ENCODE results near the gene MTMR3. TPM values are rescaled to one million over a fixed set of nuclear protein-coding genes. Genes with fewer than 3 reads are reported as not detected.

Gene MTMR3
- total RNA-seq, 1 donor from 2014 or later = 41.0 TPM

- Mint-ChIP-seq H3K36me3 (ENCODE audit: low read depth, unreplicated experiment) (no peaks in the 10 kb centered on the region), H3K4me3 (ENCODE audit: unreplicated experiment) (no peak overlapping the region), H3K4me1 (ENCODE audit: low read depth, unreplicated experiment) (no peaks in the 10 kb centered on the region), H3K27me3 (ENCODE audit: low read depth, unreplicated experiment) (no peaks in the 10 kb centered on the region), H3K9me3 (ENCODE audit: unreplicated experiment) (peaks cover 14% of the 10 kb centered on the region), H3K27ac (ENCODE audit: unreplicated experiment) (no peak overlapping the region)
- Histone ChIP-seq H2AFZ (ENCODE audit: low read depth, low read length) (no peak overlapping the region), H3K4me3 (ENCODE audit: insufficient read depth, low read depth, low read length) (no peak overlapping the region), H4K20me1 (ENCODE audit: insufficient read depth, low read length) (no peaks in the 10 kb centered on the region), H3K79me2 (ENCODE audit: insufficient read depth, low read length) (no peaks in the 10 kb centered on the region), H3K36me3 (ENCODE audit: insufficient read depth, low read length) (no peaks in the 10 kb centered on the region), H3K9me3 (ENCODE audit: insufficient read depth, low read depth, low read length) (no peaks in the 10 kb centered on the region), H3K9ac (ENCODE audit: low read length) (no peak overlapping the region), H3K27ac (ENCODE audit: low read depth, low read length) (no peak overlapping the region), H3K27me3 (ENCODE audit: insufficient read depth, low read length) (no peaks in the 10 kb centered on the region), H3K4me2 (ENCODE audit: low read length) (no peak overlapping the region), H3K4me1 (ENCODE audit: insufficient read depth, low read length) (peaks cover 5% of the 10 kb centered on the region)
- TF ChIP-seq, protein P1, sequence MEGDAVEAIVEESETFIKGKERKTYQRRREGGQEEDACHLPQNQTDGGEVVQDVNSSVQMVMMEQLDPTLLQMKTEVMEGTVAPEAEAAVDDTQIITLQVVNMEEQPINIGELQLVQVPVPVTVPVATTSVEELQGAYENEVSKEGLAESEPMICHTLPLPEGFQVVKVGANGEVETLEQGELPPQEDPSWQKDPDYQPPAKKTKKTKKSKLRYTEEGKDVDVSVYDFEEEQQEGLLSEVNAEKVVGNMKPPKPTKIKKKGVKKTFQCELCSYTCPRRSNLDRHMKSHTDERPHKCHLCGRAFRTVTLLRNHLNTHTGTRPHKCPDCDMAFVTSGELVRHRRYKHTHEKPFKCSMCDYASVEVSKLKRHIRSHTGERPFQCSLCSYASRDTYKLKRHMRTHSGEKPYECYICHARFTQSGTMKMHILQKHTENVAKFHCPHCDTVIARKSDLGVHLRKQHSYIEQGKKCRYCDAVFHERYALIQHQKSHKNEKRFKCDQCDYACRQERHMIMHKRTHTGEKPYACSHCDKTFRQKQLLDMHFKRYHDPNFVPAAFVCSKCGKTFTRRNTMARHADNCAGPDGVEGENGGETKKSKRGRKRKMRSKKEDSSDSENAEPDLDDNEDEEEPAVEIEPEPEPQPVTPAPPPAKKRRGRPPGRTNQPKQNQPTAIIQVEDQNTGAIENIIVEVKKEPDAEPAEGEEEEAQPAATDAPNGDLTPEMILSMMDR (IDR thresholded peaks at IDR 0.05; ENCODE audit: insufficient read depth, low read depth, low read length) = no peak
- no peak for TF ChIP-seq EZH2 (IDR thresholded peaks at IDR 0.05; ENCODE audit: insufficient read depth, low read length)
- no peak for FAIRE-seq
- DNase-seq (ENCODE audit: low read depth) = no peak
Measured at GRCh38 chr22:29848111-29848510, 34.9 kb upstream of the MTMR3 start.

DNA sequence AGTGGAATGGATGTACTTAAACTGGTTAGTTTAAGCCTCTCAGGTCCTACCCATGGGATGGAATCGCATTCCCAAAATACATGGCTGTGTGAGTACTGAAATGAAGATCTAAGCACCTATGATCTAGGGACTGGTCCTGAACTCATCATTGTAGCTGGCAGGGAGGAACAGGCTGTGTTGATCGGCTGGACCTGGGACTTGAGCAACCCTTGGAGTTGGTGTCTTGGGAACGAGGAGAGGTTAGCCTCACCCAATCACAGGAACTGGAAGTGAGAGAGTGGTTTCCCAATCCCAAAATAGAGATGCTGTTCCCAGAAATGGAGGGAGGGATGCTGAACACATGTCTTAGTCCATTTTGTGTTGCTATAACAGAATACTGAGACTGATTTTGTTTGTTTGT, 28.5 kb upstream of the MTMR3 start:
- FAIRE-seq (no peak), DNase-seq (ENCODE audit: low read depth) (no peak)
- Histone ChIP-seq H3K36me3 (ENCODE audit: insufficient read depth, low read length) (no peaks in the 10 kb centered on the region), H3K79me2 (ENCODE audit: insufficient read depth, low read length) (no peaks in the 10 kb centered on the region), H3K4me2 (ENCODE audit: low read length) (no peak overlapping the region), H2AFZ (ENCODE audit: low read depth, low read length) (no peak overlapping the region), H3K9ac (ENCODE audit: low read length) (no peak overlapping the region), H3K4me3 (ENCODE audit: insufficient read depth, low read depth, low read length) (no peak overlapping the region), H4K20me1 (ENCODE audit: insufficient read depth, low read length) (no peaks in the 10 kb centered on the region), H3K27me3 (ENCODE audit: insufficient read depth, low read length) (peaks cover 2% of the 10 kb centered on the region), H3K27ac (ENCODE audit: low read depth, low read length) (no peak overlapping the region), H3K9me3 (ENCODE audit: insufficient read depth, low read depth, low read length) (no peaks in the 10 kb centered on the region), H3K4me1 (ENCODE audit: insufficient read depth, low read length) (no peaks in the 10 kb centered on the region)
- no peaks in the 10 kb centered on the region for H3K4me1 Mint-ChIP-seq (ENCODE audit: low read depth, unreplicated experiment)
- H3K27me3 Mint-ChIP-seq (ENCODE audit: low read depth, unreplicated experiment) = peaks cover 2% of the 10 kb centered on the region
- H3K36me3 Mint-ChIP-seq (ENCODE audit: low read depth, unreplicated experiment) = no peaks in the 10 kb centered on the region
- H3K9me3 Mint-ChIP-seq (ENCODE audit: unreplicated experiment) = peaks cover 6% of the 10 kb centered on the region
- no peak overlapping the region for H3K4me3 Mint-ChIP-seq (ENCODE audit: unreplicated experiment)
- TF ChIP-seq, protein P1 (IDR thresholded peaks at IDR 0.05; ENCODE audit: insufficient read depth, low read depth, low read length) = no peak
- TF ChIP-seq EZH2 (IDR thresholded peaks at IDR 0.05; ENCODE audit: insufficient read depth, low read length) = no peak
- H3K27ac Mint-ChIP-seq (ENCODE audit: unreplicated experiment) = no peak overlapping the region

GRCh38 chr22:29855611-29856181, 27.3 kb upstream of the MTMR3 start:
- H2AFZ ChIP-seq (ENCODE audit: low read depth, low read length) = no peak overlapping the region
- no peak for DNase-seq (ENCODE audit: low read depth)
- H3K36me3 ChIP-seq (ENCODE audit: insufficient read depth, low read length) = no peaks in the 10 kb centered on the region
- no peak for FAIRE-seq
- Mint-ChIP-seq H3K9me3 (ENCODE audit: unreplicated experiment) (no peaks in the 10 kb centered on the region), H3K4me1 (ENCODE audit: low read depth, unreplicated experiment) (no peaks in the 10 kb centered on the region), H3K4me3 (ENCODE audit: unreplicated experiment) (peak overlapping the region; percentile 34), H3K27ac (ENCODE audit: unreplicated experiment) (no peak overlapping the region), H3K27me3 (ENCODE audit: low read depth, unreplicated experiment) (peaks cover 2% of the 10 kb centered on the region), H3K36me3 (ENCODE audit: low read depth, unreplicated experiment) (no peaks in the 10 kb centered on the region)
- no peak overlapping the region for H3K4me2 ChIP-seq (ENCODE audit: low read length)
- H3K27ac ChIP-seq (ENCODE audit: low read depth, low read length) = no peak overlapping the region
- no peaks in the 10 kb centered on the region for H4K20me1 ChIP-seq (ENCODE audit: insufficient read depth, low read length)
- peaks cover 2% of the 10 kb centered on the region for H3K27me3 ChIP-seq (ENCODE audit: insufficient read depth, low read length)
- H3K9me3 ChIP-seq (ENCODE audit: insufficient read depth, low read depth, low read length) = no peaks in the 10 kb centered on the region
- H3K4me3 ChIP-seq (ENCODE audit: insufficient read depth, low read depth, low read length) = no peak overlapping the region
- TF ChIP-seq, protein P1 (IDR thresholded peaks at IDR 0.05; ENCODE audit: insufficient read depth, low read depth, low read length) = no peak
- no peak for TF ChIP-seq EZH2 (IDR thresholded peaks at IDR 0.05; ENCODE audit: insufficient read depth, low read length)
- H3K9ac ChIP-seq (ENCODE audit: low read length) = no peak overlapping the region
- no peaks in the 10 kb centered on the region for H3K4me1 ChIP-seq (ENCODE audit: insufficient read depth, low read length)
- H3K79me2 ChIP-seq (ENCODE audit: insufficient read depth, low read length) = no peaks in the 10 kb centered on the region
